ENCODE data around the gene ZFX. TPM values are rescaled to one million over a fixed set of nuclear protein-coding genes. Genes with fewer than 3 reads are reported as not detected.

Gene ZFX
- total and polyA plus RNA-seq, 2 of the 8 experiments (the other 6 are each of a cell fraction or from before 2014, with no cell fraction given) = 2.8 to 22.0 TPM

- TF ChIP-seq SAP30 (IDR thresholded peaks at IDR 0.05; ENCODE audit: insufficient read depth, insufficient replicate concordance, low read length) (no peak), RFX5 (IDR thresholded peaks at IDR 0.05; ENCODE audit: borderline replicate concordance, low read depth, low read length) (no peak), KDM1A (IDR thresholded peaks at IDR 0.05; ENCODE audit: borderline replicate concordance, low read length) (no peak)
- TF ChIP-seq, protein P1, sequence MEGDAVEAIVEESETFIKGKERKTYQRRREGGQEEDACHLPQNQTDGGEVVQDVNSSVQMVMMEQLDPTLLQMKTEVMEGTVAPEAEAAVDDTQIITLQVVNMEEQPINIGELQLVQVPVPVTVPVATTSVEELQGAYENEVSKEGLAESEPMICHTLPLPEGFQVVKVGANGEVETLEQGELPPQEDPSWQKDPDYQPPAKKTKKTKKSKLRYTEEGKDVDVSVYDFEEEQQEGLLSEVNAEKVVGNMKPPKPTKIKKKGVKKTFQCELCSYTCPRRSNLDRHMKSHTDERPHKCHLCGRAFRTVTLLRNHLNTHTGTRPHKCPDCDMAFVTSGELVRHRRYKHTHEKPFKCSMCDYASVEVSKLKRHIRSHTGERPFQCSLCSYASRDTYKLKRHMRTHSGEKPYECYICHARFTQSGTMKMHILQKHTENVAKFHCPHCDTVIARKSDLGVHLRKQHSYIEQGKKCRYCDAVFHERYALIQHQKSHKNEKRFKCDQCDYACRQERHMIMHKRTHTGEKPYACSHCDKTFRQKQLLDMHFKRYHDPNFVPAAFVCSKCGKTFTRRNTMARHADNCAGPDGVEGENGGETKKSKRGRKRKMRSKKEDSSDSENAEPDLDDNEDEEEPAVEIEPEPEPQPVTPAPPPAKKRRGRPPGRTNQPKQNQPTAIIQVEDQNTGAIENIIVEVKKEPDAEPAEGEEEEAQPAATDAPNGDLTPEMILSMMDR (IDR thresholded peaks at IDR 0.05; ENCODE audit: control extremely low read depth in 1 of 3, insufficient read depth in 1 of 3, low read depth in 1 of 3, low read length in 3 of 3) = no peak
Measured at GRCh38 chrX:24153178-24153795, 3.8 kb downstream of the ZFX start (continued).

Data from H1 (cell line).